ENCODE measurements around the gene REEP6. TPM values are rescaled to one million over a fixed set of nuclear protein-coding genes. Genes with fewer than 3 reads are reported as not detected.
"Not testable (repeated sequence)": the region's sequence is repeated elsewhere in the genome, so short reads cannot be mapped to it uniquely, and the experiment has no call there.

The REEP6 gene
- total and polyA plus RNA-seq, 7 donors: 0.23 to 2.0 (median 1.3) TPM

GRCh38 chr19:1518471-1518870 lies 27.5 kb downstream of the REEP6 start:
- H3K36me3 ChIP-seq (ENCODE audit: insufficient read depth in 1 of 2, low read depth in 1 of 2): no peaks in the 10 kb centered on the region
- ATAC-seq: no peak
- H3K4me3 ChIP-seq: no peak overlapping the region
- peaks cover 0 to 4% (median 3%) of the 10 kb centered on the region in 3 donors for H3K27me3 ChIP-seq (ENCODE audit: insufficient read depth in 3 of 3, low read length in 2 of 3)
- TF ChIP-seq CTCF (IDR thresholded peaks at IDR 0.05): no peak
- intact Hi-C loops (cut with DNase I): no loop called here
- H3K4me1 ChIP-seq: no peaks in the 10 kb centered on the region
- WGBS, 3 donors: 84 to 92% (median 90%) methylated on average over 4 of the region's 4 CpGs
- no peak overlapping the region for H3K27ac ChIP-seq
- DNase-seq: no peak
- H3K9me3 ChIP-seq: no peaks in the 10 kb centered on the region

- not testable (repeated sequence) for H3K9me3 ChIP-seq; H3K27ac ChIP-seq; H3K36me3 ChIP-seq (ENCODE audit: insufficient read depth in 1 of 2, low read depth in 1 of 2); DNase-seq; H3K4me1 ChIP-seq; H3K4me3 ChIP-seq; ATAC-seq
- WGBS, 3 donors: 80 to 89% (median 86%) methylated on average over 8 of the region's 8 CpGs
- H3K27me3 ChIP-seq (ENCODE audit: insufficient read depth in 3 of 3, low read length in 2 of 3): peaks cover 0 to 17% (median 9%) of the 10 kb centered on the region in 3 donors
- intact Hi-C loops (cut with DNase I): loop anchor here in 1 of 2 donors (10.0 kb wide), 1 partner anchor 235 kb away; the partner anchor contains the start of gene EFNA2
Measured at GRCh38 chr19:1519802-1520201, 28.8 kb downstream of the REEP6 start.

- TF ChIP-seq CTCF (IDR thresholded peaks at IDR 0.05): no peak
- WGBS, 3 donors: 77 to 86% (median 85%) methylated on average over 17 of the region's 17 CpGs
- ATAC-seq: no peak
Measured at GRCh38 chr19:1520203-1520780, 29.3 kb downstream of the REEP6 start.

GRCh38 chr19:1521636-1522035 lies 30.7 kb downstream of the REEP6 start:
- H3K27ac ChIP-seq: no peak overlapping the region
- no peak for TF ChIP-seq CTCF (IDR thresholded peaks at IDR 0.05)
- H3K27me3 ChIP-seq (ENCODE audit: insufficient read depth in 3 of 3, low read length in 2 of 3): peaks cover 0 to 35% (median 10%) of the 10 kb centered on the region in 3 donors
- H3K4me3 ChIP-seq: no peak overlapping the region
- no peak for DNase-seq
- no peaks in the 10 kb centered on the region for H3K36me3 ChIP-seq (ENCODE audit: insufficient read depth in 1 of 2, low read depth in 1 of 2)
- H3K9me3 ChIP-seq: no peaks in the 10 kb centered on the region
- intact Hi-C loops (cut with DNase I): loop anchor here in 1 of 2 donors (10.0 kb wide), 1 partner anchor 237 kb away; the partner anchor contains the start of gene EFNA2
- ATAC-seq: no peak
- no peaks in the 10 kb centered on the region for H3K4me1 ChIP-seq
- WGBS, 3 donors: 43 to 48% (median 45%) methylated on average over 14 of the region's 14 CpGs

More at GRCh38 chr19:1520203-1520780, 29.3 kb downstream of the REEP6 start:
- no peaks in the 10 kb centered on the region for H3K9me3 ChIP-seq
- DNase-seq: no peak
- no peaks in the 10 kb centered on the region for H3K4me1 ChIP-seq
- no peak overlapping the region for H3K4me3 ChIP-seq
- peaks cover 0 to 22% (median 9%) of the 10 kb centered on the region in 3 donors for H3K27me3 ChIP-seq (ENCODE audit: insufficient read depth in 3 of 3, low read length in 2 of 3)
- no peaks in the 10 kb centered on the region for H3K36me3 ChIP-seq (ENCODE audit: insufficient read depth in 1 of 2, low read depth in 1 of 2)
- intact Hi-C loops (cut with DNase I): loop anchor here in 1 of 2 donors (10.0 kb wide), 1 partner anchor 235 kb away; the partner anchor contains the start of gene EFNA2
- H3K27ac ChIP-seq: no peak overlapping the region

- peaks cover 0 to 38% (median 10%) of the 10 kb centered on the region in 3 donors for H3K27me3 ChIP-seq (ENCODE audit: insufficient read depth in 3 of 3, low read length in 2 of 3)
- WGBS, 3 donors: 69 to 77% (median 74%) methylated on average over 10 of the region's 10 CpGs
- no peaks in the 10 kb centered on the region for H3K4me1 ChIP-seq
- H3K4me3 ChIP-seq: no peak overlapping the region
- DNase-seq (no peak), ATAC-seq (no peak)
- H3K27ac ChIP-seq: no peak overlapping the region
- no peaks in the 10 kb centered on the region for H3K9me3 ChIP-seq
- TF ChIP-seq CTCF (IDR thresholded peaks at IDR 0.05): no peak
- intact Hi-C loops (cut with DNase I): loop anchor here in 1 of 2 donors (10.0 kb wide), 1 partner anchor 237 kb away; the partner anchor contains the start of gene EFNA2
- no peaks in the 10 kb centered on the region for H3K36me3 ChIP-seq (ENCODE audit: insufficient read depth in 1 of 2, low read depth in 1 of 2)
Measured at GRCh38 chr19:1522061-1522460, 31.1 kb downstream of the REEP6 start.

All from psoas muscle (tissue), 8 donors.